ENCODE data around the gene LIFR. TPM values are rescaled to one million over a fixed set of nuclear protein-coding genes. Genes with fewer than 3 reads are reported as not detected.

LIFR gene
- total RNA-seq, 2 donors from 2014 or later = 81.7 to 85.9 TPM

- Mint-ChIP-seq H3K4me1 (no peaks in the 10 kb centered on the region), H3K4me3 (no peak overlapping the region), H3K27ac (no peak overlapping the region), H3K27me3 (ENCODE audit: insufficient read depth) (peaks cover 21% of the 10 kb centered on the region), H3K36me3 (ENCODE audit: low read depth) (no peaks in the 10 kb centered on the region), H3K9me3 (no peaks in the 10 kb centered on the region)
- Histone ChIP-seq H3K9ac (ENCODE audit: extremely low read depth, low read length, poor library complexity, severe bottlenecking) (no peak overlapping the region), H3K36me3 (ENCODE audit: control insufficient read depth, insufficient read depth, low read length) (no peaks in the 10 kb centered on the region), H3K9me3 (ENCODE audit: control insufficient read depth, low read length) (no peaks in the 10 kb centered on the region), H3K4me1 (ENCODE audit: control insufficient read depth, insufficient read depth, low read length) (no peaks in the 10 kb centered on the region), H3K4me3 (ENCODE audit: low read length) (no peak overlapping the region), H3K27ac (ENCODE audit: low read depth, low read length) (no peak overlapping the region), H3K27me3 (ENCODE audit: control insufficient read depth, insufficient read depth, low read length, poor library complexity, severe bottlenecking) (no peaks in the 10 kb centered on the region)
- no peak for TF ChIP-seq CTCF (conservative IDR thresholded peaks at IDR 0.05)
- no peak for DNase-seq
- WGBS, 2 experiments (ENCODE audit: insufficient coverage in 1 of 2, insufficient read length in 1 of 2) = 83 to 88% methylated on average over 3 of the region's 3 CpGs
Observed at GRCh38 chr5:38453506-38453905, 102.9 kb downstream of the LIFR start.

- 95 to 96% methylated on average over 4 of the region's 4 CpGs for WGBS, 2 experiments (ENCODE audit: insufficient coverage in 1 of 2, insufficient read length in 1 of 2)
- TF ChIP-seq CTCF (conservative IDR thresholded peaks at IDR 0.05) = no peak
- Histone ChIP-seq H3K9me3 (ENCODE audit: control insufficient read depth, low read length) (no peaks in the 10 kb centered on the region), H3K4me3 (ENCODE audit: low read length) (no peak overlapping the region), H3K27ac (ENCODE audit: low read depth, low read length) (no peak overlapping the region), H3K9ac (ENCODE audit: extremely low read depth, low read length, poor library complexity, severe bottlenecking) (no peak overlapping the region), H3K4me1 (ENCODE audit: control insufficient read depth, insufficient read depth, low read length) (no peaks in the 10 kb centered on the region), H3K27me3 (ENCODE audit: control insufficient read depth, insufficient read depth, low read length, poor library complexity, severe bottlenecking) (no peaks in the 10 kb centered on the region), H3K36me3 (ENCODE audit: control insufficient read depth, insufficient read depth, low read length) (no peaks in the 10 kb centered on the region)
- no peak overlapping the region for H3K27ac Mint-ChIP-seq
- no peak for DNase-seq
- H3K4me3 Mint-ChIP-seq = no peak overlapping the region
- no peaks in the 10 kb centered on the region for H3K4me1 Mint-ChIP-seq
- no peaks in the 10 kb centered on the region for H3K9me3 Mint-ChIP-seq
- H3K36me3 Mint-ChIP-seq (ENCODE audit: low read depth) = no peaks in the 10 kb centered on the region
- H3K27me3 Mint-ChIP-seq (ENCODE audit: insufficient read depth) = peaks cover 21% of the 10 kb centered on the region
Observed at GRCh38 chr5:38452201-38452600, 104.2 kb downstream of the LIFR start.

- Histone ChIP-seq H3K27me3 (ENCODE audit: control insufficient read depth, insufficient read depth, low read length, poor library complexity, severe bottlenecking) (no peaks in the 10 kb centered on the region), H3K36me3 (ENCODE audit: control insufficient read depth, insufficient read depth, low read length) (no peaks in the 10 kb centered on the region), H3K4me1 (ENCODE audit: control insufficient read depth, insufficient read depth, low read length) (no peaks in the 10 kb centered on the region), H3K4me3 (ENCODE audit: low read length) (no peak overlapping the region), H3K9me3 (ENCODE audit: control insufficient read depth, low read length) (no peaks in the 10 kb centered on the region), H3K9ac (ENCODE audit: extremely low read depth, low read length, poor library complexity, severe bottlenecking) (no peak overlapping the region), H3K27ac (ENCODE audit: low read depth, low read length) (no peak overlapping the region)
- TF ChIP-seq CTCF (conservative IDR thresholded peaks at IDR 0.05) = no peak
- 90 to 95% methylated on average over 3 to 9 of the region's 9 CpGs for whole genome bisulfite sequencing, 2 experiments (ENCODE audit: insufficient coverage in 1 of 2, insufficient read length in 1 of 2)
- Mint-ChIP-seq H3K27me3 (ENCODE audit: insufficient read depth) (peaks cover 23% of the 10 kb centered on the region), H3K36me3 (ENCODE audit: low read depth) (no peaks in the 10 kb centered on the region), H3K27ac (no peak overlapping the region), H3K9me3 (no peaks in the 10 kb centered on the region), H3K4me1 (no peaks in the 10 kb centered on the region), H3K4me3 (no peak overlapping the region)
- DNase-seq = no peak
Observed at GRCh38 chr5:38451074-38451725, 105.2 kb downstream of the LIFR start.

All from endodermal cell (in vitro differentiated cells).